MG63 (cell line): ENCODE results near the gene GLRX. TPM values are rescaled to one million over a fixed set of nuclear protein-coding genes. Genes with fewer than 3 reads are reported as not detected.

Experiments used
- DNase-seq: peaks from one replicate; pipeline ENCODE4 v3.0.0-alpha.2; 2020
- H3K27me3 ChIP-seq: fragments of 250-450 bp; sonication (Bioruptor Pico); 2 replicates; pipeline ENCODE4 v1.5.1; 2020; ENCODE audit warnings: mild to moderate bottlenecking, moderate library complexity
- H3K36me3 ChIP-seq: fragments of 250-450 bp; sonication (Bioruptor Pico); 2 replicates; pipeline ENCODE4 v1.5.1; 2020; ENCODE audit warnings: mild to moderate bottlenecking, moderate library complexity
- H3K4me3 ChIP-seq: fragments of 250-450 bp; sonication (Bioruptor Pico); 2 replicates; pipeline ENCODE4 v1.5.1; 2020; ENCODE audit warnings: mild to moderate bottlenecking, moderate library complexity
- H3K9me3 ChIP-seq: fragments of 250-450 bp; sonication (Bioruptor Pico); 2 replicates; pipeline ENCODE4 v1.5.1; 2020; ENCODE audit warnings: mild to moderate bottlenecking, moderate library complexity
- total RNA-seq: library from RNA; depleted of rRNA; stranded (reverse); fragments of >200 nt; shearing (Covaris generic); gene quantifications from 2 replicates; pipeline ENCODE4 v1.2.3, GENCODE V29; 2014; ENCODE audit warnings: low replicate concordance; rRNA removed

Gene GLRX
- total RNA-seq, 1 experiment from 2014 or later, result 120 TPM

GRCh38 chr5:95781101-95781583, 41.4 kb downstream of the GLRX start:
- no peak overlapping the region for H3K4me3 ChIP-seq
- DNase-seq, result peak; percentile 75
- peaks cover 70% of the 10 kb centered on the region for H3K36me3 ChIP-seq
- no peaks in the 10 kb centered on the region for H3K9me3 ChIP-seq
- no peaks in the 10 kb centered on the region for H3K27me3 ChIP-seq

GRCh38 chr5:95780597-95780996, 41.9 kb downstream of the GLRX start:
- Histone ChIP-seq H3K4me3 (no peak overlapping the region), H3K27me3 (no peaks in the 10 kb centered on the region)
- no peak for DNase-seq

DNA sequence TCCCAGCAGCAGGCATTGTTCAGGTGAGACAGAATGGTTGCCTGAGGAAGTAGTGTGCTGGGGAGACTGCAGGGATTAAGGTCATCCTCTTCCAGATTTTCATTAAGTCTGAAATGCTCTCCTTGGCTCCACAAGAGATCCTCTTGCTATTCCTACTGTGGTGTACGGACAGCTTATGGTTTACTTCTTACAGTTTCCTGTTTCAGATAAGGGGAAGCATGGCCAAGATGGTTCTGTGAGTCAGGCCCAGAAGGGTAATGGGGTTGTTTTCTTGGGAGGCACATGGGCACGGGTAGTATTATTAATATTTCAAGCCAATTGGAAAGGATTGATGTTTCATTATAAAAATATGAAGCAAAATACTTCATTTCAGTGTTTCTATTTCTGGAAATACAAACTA, 42.9 kb downstream of the GLRX start:
- Histone ChIP-seq H3K9me3 (no peaks in the 10 kb centered on the region), H3K27me3 (no peaks in the 10 kb centered on the region), H3K4me3 (no peak overlapping the region), H3K36me3 (peaks cover 63% of the 10 kb centered on the region)
- DNase-seq, result peak; percentile 24

More at GRCh38 chr5:95780597-95780996, 41.9 kb downstream of the GLRX start:
- no peaks in the 10 kb centered on the region for H3K9me3 ChIP-seq
- H3K36me3 ChIP-seq, result peaks cover 67% of the 10 kb centered on the region

DNA sequence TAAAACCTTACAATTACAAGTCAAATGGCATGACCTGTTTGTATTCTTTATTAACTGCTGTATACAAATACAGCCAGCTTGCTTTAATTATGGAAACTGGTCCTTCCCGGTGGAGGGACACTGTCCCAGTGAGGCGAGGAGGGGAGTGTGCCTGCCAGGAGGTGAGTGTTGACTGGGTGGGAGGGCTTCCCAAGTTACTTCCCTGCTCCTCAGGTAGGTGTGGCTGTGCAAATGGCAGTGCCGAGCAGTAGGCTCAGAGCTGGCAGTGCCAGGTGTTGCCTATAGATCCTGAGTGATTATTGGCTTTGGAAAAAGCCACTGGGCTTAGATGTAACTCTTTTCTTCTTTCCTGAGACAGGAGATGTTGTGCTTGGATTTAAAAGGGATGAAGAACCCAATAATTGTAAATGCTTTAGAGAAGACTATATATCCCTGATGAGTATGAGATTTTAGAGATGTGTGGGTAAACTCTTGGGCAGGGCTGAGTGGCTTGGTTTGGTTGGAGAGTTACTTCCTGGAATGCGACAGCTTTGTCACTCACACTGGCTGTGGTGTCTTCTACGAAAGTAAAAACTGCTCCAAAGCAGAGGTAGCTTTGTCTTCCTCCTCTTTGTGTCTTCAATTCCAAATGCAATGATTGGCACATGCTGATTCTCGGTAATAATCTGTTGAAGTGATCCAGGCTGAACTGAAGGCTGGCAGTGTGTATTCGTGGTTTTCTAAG, 43.7 kb downstream of the GLRX start:
- no peaks in the 10 kb centered on the region for H3K9me3 ChIP-seq
- no peak overlapping the region for H3K4me3 ChIP-seq
- no peak for DNase-seq
- H3K36me3 ChIP-seq, result peaks cover 59% of the 10 kb centered on the region
- H3K27me3 ChIP-seq, result no peaks in the 10 kb centered on the region

DNA sequence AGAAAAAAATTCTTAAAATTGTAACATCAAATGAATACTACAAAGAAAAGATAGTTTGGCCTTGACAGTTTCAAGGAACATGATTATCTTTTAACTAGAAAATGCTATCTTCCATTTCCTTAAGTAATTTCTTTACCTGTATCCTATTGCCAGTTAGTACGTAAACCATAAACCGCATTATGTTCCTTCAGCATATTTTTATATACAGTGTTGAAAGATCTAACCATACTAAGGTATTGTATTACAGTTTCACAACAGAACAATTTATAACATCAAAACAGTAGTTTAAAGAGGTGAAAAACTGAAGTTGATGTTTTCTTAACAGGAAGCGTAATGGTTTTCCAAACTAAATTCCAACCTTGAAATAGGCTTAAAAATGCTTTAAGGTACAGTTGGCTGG, 45.1 kb downstream of the GLRX start:
- H3K27me3 ChIP-seq, result no peaks in the 10 kb centered on the region
- H3K9me3 ChIP-seq, result no peaks in the 10 kb centered on the region
- H3K4me3 ChIP-seq, result no peak overlapping the region
- peaks cover 68% of the 10 kb centered on the region for H3K36me3 ChIP-seq
- DNase-seq, result no peak

DNA sequence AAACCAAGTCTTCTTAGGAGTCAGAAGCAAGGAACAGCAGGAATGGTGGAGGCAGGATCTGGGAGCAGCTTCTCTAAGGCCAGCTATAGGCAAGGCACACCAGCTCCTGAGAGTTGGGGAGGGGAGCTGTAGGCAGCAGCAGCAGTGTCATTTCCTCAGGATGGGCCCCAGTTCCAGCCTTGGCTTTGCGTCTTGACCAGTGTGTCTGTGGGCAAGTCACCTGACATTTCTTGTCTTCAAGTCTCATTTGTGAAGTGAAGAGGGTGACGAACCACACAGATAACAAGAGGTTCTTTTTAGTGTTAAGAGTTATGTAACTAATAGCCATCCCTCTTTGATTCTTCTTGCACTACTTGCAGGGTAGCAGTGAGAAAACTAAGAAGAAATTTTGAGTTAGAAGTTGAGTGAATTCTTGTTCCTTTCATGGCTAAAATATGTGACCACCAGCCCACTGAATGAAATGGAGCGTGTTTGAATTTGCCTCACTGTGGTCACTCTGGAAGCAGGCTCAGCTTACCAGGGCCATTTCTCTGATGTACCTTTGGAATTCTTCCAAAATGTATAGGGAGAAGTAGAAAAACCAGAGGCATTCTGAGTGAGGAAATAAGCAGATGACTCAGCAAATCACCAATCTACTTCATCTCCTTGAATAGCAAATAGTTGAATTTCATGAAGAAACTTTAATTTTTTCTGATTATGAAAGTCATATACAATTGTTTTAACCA, 49.0 kb downstream of the GLRX start:
- DNase-seq, result no peak
- H3K9me3 ChIP-seq, result no peaks in the 10 kb centered on the region
- H3K4me3 ChIP-seq, result no peak overlapping the region
- no peaks in the 10 kb centered on the region for H3K27me3 ChIP-seq
- peaks cover 66% of the 10 kb centered on the region for H3K36me3 ChIP-seq

DNA sequence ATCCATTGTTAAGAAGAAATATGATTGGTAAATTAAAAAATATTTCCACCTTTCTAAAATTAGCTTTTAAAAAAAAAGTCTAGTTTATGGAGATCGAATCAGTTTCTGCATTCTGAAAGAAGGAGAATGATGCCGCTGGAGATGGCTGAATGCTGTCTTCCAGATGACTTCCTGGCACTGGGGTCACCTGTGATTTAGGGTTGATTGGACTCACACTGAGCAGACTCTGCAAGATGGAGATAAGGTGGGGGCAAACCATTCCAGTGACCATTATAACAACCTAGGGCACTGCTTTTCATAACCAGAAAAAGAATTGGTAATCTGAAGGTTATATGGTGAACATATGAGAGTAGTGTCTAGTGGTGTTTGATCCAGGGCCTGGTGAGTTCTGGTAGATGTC, 50.6 kb downstream of the GLRX start:
- no peak for DNase-seq
- no peaks in the 10 kb centered on the region for H3K27me3 ChIP-seq
- peaks cover 69% of the 10 kb centered on the region for H3K36me3 ChIP-seq
- H3K9me3 ChIP-seq, result no peaks in the 10 kb centered on the region
- H3K4me3 ChIP-seq, result no peak overlapping the region

- no peak overlapping the region for H3K4me3 ChIP-seq
- no peaks in the 10 kb centered on the region for H3K9me3 ChIP-seq
- DNase-seq, result no peak
- H3K27me3 ChIP-seq, result no peaks in the 10 kb centered on the region
- H3K36me3 ChIP-seq, result peaks cover 64% of the 10 kb centered on the region
These were observed 51.5 kb downstream of the GLRX start for GRCh38 chr5:95770830-95771708.

- Histone ChIP-seq H3K27me3 (no peaks in the 10 kb centered on the region), H3K9me3 (no peaks in the 10 kb centered on the region), H3K36me3 (peaks cover 76% of the 10 kb centered on the region), H3K4me3 (no peak overlapping the region)
- DNase-seq, result no peak
These were observed 53.8 kb downstream of the GLRX start for GRCh38 chr5:95768731-95769130.

DNA sequence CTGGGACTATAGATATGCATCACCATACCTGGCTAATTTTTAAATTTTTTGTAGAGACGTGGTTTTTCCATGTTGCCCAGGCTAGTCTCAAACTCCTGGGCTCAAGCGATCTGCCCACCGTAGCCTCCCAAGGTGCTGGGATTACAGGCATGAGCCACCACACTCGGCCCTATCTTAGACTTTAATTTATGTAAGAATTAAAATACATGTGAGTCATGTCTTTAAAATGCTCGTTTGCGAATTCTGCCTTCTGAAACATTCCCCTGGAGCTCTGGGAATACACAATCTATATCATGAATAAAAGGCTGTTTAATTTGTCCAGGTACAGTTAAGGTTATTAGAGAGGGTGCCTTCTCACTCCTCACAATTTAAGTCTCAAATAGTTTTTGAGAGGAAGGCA, 58.6 kb downstream of the GLRX start:
- Histone ChIP-seq H3K4me3 (no peak overlapping the region), H3K9me3 (no peaks in the 10 kb centered on the region), H3K36me3 (peaks cover 63% of the 10 kb centered on the region), H3K27me3 (no peaks in the 10 kb centered on the region)
- DNase-seq, result no peak

Other genes with a start within 250 kb of the GLRX start
- not detected in 2 replicates for gene GPR150, start 202.6 kb downstream of the GLRX start, total RNA-seq
- 2.2 and 10.7 TPM in 2 replicates for gene RFESD, start 175.9 kb downstream of the GLRX start, total RNA-seq
- 1.1 TPM in 1 of 2 replicates, not detected in the other for gene SPATA9, start 139.7 kb downstream of the GLRX start, total RNA-seq
- gene RHOBTB3, start 91.4 kb downstream of the GLRX start, total RNA-seq, result 74.7 and 99.2 TPM in 2 replicates
- gene ELL2, start 139.1 kb upstream of the GLRX start, total RNA-seq, result 126 and 148 TPM in 2 replicates